Stomach (tissue), 4 donors: Measurements from ENCODE around the gene USP46.

Source experiments
- CTCF ChIP-seq, 7 experiments: fragments of 450-650 bp in 4 of 7; fragments of 200-600 bp in 3 of 7; sonication (generic) in 3 of 7; IDR thresholded peaks; one replicate each; pipeline ENCODE4 v1.5.1; 2016 to 2019; ENCODE audit warnings: antibody characterized with exemption in 7 of 7, control low read depth in 2 of 7, mild to moderate bottlenecking in 1 of 7
- POLR2A ChIP-seq, 4 donors: fragments of 450-650 bp; IDR thresholded peaks; one replicate each; pipeline ENCODE4 v1.6.1; 2016; ENCODE audit warnings: antibody characterized with exemption in 4 of 4, control low read depth in 2 of 4, mild to moderate bottlenecking in 1 of 4, moderate library complexity in 1 of 4
- POLR2AphosphoS5 ChIP-seq, 3 donors: sonication (generic); formaldehyde crosslinking; IDR thresholded peaks; one replicate each; pipeline ENCODE4 v1.6.1; 2016; ENCODE audit warnings: antibody characterized with exemption in 3 of 3

GRCh38 chr4:52568351-52568750 is 90.8 kb downstream of the USP46 start:
- TF ChIP-seq CTCF (IDR thresholded peaks at IDR 0.05), result no peak
- no peak for TF ChIP-seq POLR2AphosphoS5 (IDR thresholded peaks at IDR 0.05)
- no peak for TF ChIP-seq POLR2A (IDR thresholded peaks at IDR 0.05)
